Measurements from ENCODE around the gene CPLX1.
"Not testable (repeated sequence)": the region's sequence is repeated elsewhere in the genome, so short reads cannot be mapped to it uniquely, and the experiment has no call there.

Gene CPLX1

GRCh38 chr4:774419-775092, 51.4 kb downstream of the CPLX1 start:
- not testable (repeated sequence) for DNase-seq

- DNase-seq: no peak
Observed at GRCh38 chr4:773214-773613, 52.7 kb downstream of the CPLX1 start.

GRCh38 chr4:772776-773175, 53.2 kb downstream of the CPLX1 start:
- no peak for DNase-seq

- DNase-seq: no peak
Observed at GRCh38 chr4:772118-772517, 53.8 kb downstream of the CPLX1 start.

- DNase-seq: no peak
Observed at GRCh38 chr4:771464-771863, 54.5 kb downstream of the CPLX1 start.

GRCh38 chr4:770022-770421, 55.9 kb downstream of the CPLX1 start:
- DNase-seq: no peak

GRCh38 chr4:769511-769910, 56.4 kb downstream of the CPLX1 start:
- no peak for DNase-seq

- no peak for DNase-seq
Observed at GRCh38 chr4:768995-769394, 56.9 kb downstream of the CPLX1 start.

GRCh38 chr4:768076-768475, 57.9 kb downstream of the CPLX1 start:
- DNase-seq: no peak

- DNase-seq: no peak
Observed at GRCh38 chr4:766559-767283, 59.2 kb downstream of the CPLX1 start.

GRCh38 chr4:766152-766515, 59.8 kb downstream of the CPLX1 start:
- DNase-seq: no peak

GRCh38 chr4:764405-765169, 61.3 kb downstream of the CPLX1 start:
- no peak for DNase-seq

GRCh38 chr4:763922-764321, 62.0 kb downstream of the CPLX1 start:
- DNase-seq: no peak

GRCh38 chr4:763191-763810, 62.6 kb downstream of the CPLX1 start:
- DNase-seq: no peak

GRCh38 chr4:762211-763190, 63.4 kb downstream of the CPLX1 start:
- no peak for DNase-seq

- DNase-seq: no peak
Observed at GRCh38 chr4:761739-762138, 64.2 kb downstream of the CPLX1 start.

GRCh38 chr4:761086-761485, 64.8 kb downstream of the CPLX1 start:
- DNase-seq: no peak

GRCh38 chr4:760616-761015, 65.3 kb downstream of the CPLX1 start:
- no peak for DNase-seq

GRCh38 chr4:759810-760209, 66.1 kb downstream of the CPLX1 start:
- DNase-seq: not testable (repeated sequence)

GRCh38 chr4:757111-757510, 68.8 kb downstream of the CPLX1 start:
- DNase-seq: no peak

- DNase-seq: no peak
Observed at GRCh38 chr4:754221-755120, 71.5 kb downstream of the CPLX1 start.

All from activated T-cell treated with anti-CD3 and anti-CD28 coated beads, Interleukin-2, amount 50 U/mL, for 1 hour (primary cell).